PC-9 (cell line): ENCODE results near the gene DCN.

ENCODE experiments used
- CTCF ChIP-seq: fragments of 200-600 bp; sonication (generic); conservative IDR thresholded peaks from 2 replicates; pipeline ENCODE4 v1.6.1; 2017; ENCODE audit warnings: mixed run types, antibody characterized with exemption, mild to moderate bottlenecking, moderate library complexity
- EZH2 ChIP-seq: fragments of 200-600 bp; sonication (generic); IDR thresholded peaks from 2 replicates; pipeline ENCODE4 v1.8.0; 2017; ENCODE audit warnings: antibody characterized with exemption, low read depth

- TF ChIP-seq CTCF (no peak), EZH2 (no peak)
These were observed 43.3 kb downstream of the DCN start for GRCh38 chr12:91139286-91139685.
